Measurements from ENCODE around the gene OR52I1.

DNA sequence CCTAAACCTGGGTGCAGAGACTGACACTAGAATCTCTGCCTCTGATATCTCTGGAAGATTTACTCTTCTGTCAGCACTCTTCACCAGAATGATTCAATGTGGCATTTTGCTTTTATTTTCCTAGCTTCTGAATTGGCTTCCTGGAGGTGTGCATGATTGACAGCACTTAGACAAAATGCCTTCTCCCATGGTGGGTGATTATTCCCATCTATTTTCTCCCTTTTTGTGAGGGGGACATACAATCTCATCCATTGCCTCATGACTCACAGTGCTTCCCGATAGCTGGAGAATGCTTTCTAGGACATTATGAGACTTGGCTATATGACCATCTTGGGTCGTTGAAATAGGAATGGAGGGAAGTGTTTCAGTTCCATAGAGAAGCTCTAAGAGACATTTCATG is 18.1 kb downstream of the OR52I1 start:
- TF ChIP-seq, protein P1, sequence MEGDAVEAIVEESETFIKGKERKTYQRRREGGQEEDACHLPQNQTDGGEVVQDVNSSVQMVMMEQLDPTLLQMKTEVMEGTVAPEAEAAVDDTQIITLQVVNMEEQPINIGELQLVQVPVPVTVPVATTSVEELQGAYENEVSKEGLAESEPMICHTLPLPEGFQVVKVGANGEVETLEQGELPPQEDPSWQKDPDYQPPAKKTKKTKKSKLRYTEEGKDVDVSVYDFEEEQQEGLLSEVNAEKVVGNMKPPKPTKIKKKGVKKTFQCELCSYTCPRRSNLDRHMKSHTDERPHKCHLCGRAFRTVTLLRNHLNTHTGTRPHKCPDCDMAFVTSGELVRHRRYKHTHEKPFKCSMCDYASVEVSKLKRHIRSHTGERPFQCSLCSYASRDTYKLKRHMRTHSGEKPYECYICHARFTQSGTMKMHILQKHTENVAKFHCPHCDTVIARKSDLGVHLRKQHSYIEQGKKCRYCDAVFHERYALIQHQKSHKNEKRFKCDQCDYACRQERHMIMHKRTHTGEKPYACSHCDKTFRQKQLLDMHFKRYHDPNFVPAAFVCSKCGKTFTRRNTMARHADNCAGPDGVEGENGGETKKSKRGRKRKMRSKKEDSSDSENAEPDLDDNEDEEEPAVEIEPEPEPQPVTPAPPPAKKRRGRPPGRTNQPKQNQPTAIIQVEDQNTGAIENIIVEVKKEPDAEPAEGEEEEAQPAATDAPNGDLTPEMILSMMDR (IDR thresholded peaks at IDR 0.05) = no peak
- no peak for TF ChIP-seq POLR2A (IDR thresholded peaks at IDR 0.05)
